Jurkat, Clone E6-1 (cell line): ENCODE data around the gene SMARCAL1.

ENCODE experiments used
- DNase-seq: peaks from one replicate; pipeline ENCODE4 v3.0.0-alpha.2; 2011; ENCODE audit warnings: low read depth, low spot score
- H3K4me3 ChIP-seq: 2 replicates; pipeline ENCODE4 v1.5.1; 2011; ENCODE audit warnings: mild to moderate bottlenecking, low read length, control low read depth, moderate library complexity

Gene SMARCAL1

DNA sequence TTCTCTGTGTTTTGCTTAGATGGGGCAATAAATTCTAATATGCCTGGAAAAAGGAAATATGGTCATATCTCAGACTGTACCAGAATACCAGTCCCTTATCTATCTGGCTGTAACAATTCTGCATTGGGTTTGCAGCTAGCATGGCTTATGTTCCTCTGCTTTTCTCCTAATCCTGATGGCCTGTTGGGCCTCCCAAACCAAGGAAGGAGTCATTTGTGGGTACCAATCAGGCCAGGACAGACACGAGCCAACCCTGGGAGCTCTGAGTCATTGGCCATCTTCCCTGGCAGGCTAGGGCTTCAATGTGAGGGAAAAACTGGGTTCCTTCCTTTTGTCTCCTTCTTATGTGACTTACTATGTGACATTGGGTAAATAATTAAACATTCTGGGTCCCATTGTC lies 12.0 kb downstream of the SMARCAL1 start:
- no peak overlapping the region for H3K4me3 ChIP-seq
- no peak for DNase-seq

DNA sequence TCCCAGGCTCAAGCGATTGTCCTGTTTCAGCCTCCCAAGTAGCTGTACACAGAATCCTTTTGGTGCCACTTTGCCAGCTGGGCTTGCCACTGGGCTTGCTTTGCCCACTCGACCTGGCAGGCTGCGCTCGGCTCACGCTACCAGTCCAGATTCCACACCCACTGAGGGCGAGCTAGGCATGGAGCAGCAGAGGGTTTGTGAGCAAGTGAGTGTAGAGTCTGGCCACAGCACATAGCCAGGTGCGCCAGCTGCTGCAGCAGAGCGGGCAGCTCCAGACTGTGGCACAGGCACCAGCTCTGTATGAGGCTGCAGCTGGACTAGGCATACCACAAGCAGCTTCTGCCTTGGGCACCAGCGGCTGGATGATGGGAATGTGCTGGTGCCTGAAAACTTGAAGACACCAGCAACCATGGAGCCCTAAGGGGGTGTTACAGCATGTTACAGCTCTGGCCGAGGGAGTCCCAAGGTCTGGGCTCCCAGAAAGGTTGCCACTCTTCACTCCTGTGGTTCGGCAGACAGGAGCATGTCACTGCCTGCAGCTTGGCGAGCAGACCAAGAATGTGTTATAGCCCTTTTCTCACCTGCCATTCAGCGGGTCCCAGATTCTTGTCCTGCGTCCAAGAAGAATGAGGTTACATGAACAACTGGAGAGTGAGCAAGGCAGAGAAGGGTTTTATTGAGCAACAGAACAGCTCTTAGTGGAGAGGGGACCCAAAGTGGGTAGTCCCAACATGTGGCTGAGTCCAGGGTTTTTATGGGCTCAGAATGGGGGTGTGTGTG lies 12.9 kb downstream of the SMARCAL1 start:
- no peak for DNase-seq
- no peak overlapping the region for H3K4me3 ChIP-seq

DNA sequence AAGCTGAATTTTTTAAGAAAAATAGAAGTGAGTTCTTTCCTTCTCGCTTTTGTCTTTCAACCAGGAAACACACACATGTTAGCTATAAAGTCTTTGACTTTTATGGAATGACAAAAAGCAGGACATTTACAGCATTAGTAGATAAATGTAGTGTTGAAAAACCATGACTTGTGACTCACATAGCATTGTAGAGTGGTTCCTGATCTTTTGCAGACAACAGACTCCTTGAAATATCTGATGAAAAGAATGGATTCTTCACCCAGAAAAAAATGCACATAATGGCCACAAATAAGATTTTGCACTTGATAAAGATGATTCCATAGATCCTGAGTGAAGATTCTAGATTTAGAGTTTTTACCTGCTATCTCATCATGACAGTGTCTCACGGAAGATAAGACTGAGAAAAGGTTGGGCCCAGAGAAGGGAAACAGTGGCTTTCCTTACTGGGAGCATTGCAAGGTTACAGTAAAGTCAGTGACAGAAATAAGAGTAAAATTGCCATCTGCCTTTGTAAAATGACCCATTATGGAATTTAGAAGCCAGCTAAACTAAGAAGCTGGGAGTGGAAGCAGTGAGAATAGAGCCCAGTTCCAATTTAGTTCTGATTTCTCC lies 14.0 kb downstream of the SMARCAL1 start:
- DNase-seq: no peak
- no peak overlapping the region for H3K4me3 ChIP-seq

GRCh38 chr2:216426938-216427337 lies 14.7 kb downstream of the SMARCAL1 start:
- H3K4me3 ChIP-seq: no peak overlapping the region
- DNase-seq: no peak

GRCh38 chr2:216428618-216429350 lies 16.5 kb downstream of the SMARCAL1 start:
- DNase-seq: peak; percentile 28
- H3K4me3 ChIP-seq: no peak overlapping the region

DNA sequence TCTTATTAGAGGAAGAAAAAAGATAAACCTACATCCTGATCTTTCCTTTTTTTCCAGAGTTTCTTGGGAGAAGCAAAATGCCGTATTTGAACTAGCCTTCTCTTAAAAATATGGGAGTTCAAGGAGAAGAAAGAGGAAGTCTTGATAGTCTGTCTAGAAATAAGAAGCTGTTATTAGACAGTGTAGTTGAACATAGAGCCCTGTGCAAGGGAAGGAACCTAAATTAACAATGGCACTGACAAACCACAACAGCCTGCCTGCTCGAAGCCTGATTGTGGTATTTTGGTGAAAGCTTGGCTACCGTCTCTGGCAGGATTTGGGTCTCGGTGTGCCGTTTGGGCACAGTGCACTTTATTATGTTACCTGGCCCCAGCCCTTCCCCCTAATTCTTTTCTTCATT lies 17.1 kb downstream of the SMARCAL1 start:
- no peak overlapping the region for H3K4me3 ChIP-seq
- DNase-seq: peak; percentile 31

- no peak overlapping the region for H3K4me3 ChIP-seq
- no peak for DNase-seq
These were observed 18.7 kb downstream of the SMARCAL1 start for GRCh38 chr2:216430811-216431530.

- no peak overlapping the region for H3K4me3 ChIP-seq
- DNase-seq: no peak
These were observed 19.2 kb downstream of the SMARCAL1 start for GRCh38 chr2:216431531-216431856.

GRCh38 chr2:216436383-216436782 lies 24.1 kb downstream of the SMARCAL1 start:
- no peak for DNase-seq
- H3K4me3 ChIP-seq: no peak overlapping the region

- DNase-seq: no peak
- no peak overlapping the region for H3K4me3 ChIP-seq
These were observed 29.2 kb downstream of the SMARCAL1 start for GRCh38 chr2:216441308-216442010.

DNA sequence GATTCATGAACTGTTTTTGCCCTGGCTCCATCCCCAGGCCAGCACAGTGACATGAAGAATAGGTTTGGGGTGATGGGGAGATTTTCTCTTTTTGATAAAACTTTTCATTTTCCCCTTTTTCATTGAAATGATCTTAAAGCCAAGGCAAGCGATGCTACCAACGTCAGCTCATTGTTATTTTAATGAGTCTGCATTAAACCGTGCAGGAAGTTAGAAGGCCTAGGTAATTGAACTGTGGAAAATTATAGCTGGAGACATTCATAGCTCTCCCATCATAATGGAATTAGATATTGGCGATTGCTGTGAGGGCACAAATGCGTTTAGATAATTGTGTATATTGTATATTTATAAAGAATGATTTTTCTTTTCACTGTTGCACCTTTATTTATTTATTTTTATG lies 33.2 kb downstream of the SMARCAL1 start:
- H3K4me3 ChIP-seq: no peak overlapping the region
- no peak for DNase-seq

DNA sequence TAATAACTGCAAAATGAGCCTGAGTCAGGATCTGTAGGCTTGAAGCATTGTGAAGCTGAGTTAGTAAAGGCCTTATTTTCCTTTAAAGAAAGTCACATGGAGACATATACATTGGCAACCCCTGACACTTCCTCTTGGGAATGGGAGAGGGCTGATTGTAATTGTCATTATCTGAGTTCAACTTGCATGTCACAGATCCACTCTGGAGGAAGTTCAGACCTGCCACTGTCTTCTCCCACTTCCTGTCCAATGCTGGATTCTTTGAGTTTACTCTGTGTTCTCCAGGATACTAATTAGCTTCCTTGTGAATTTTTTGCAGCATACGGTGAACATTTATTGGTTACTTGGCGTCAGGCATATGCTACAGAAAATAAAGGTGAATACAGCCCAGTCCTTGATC lies 34.1 kb downstream of the SMARCAL1 start:
- no peak overlapping the region for H3K4me3 ChIP-seq
- DNase-seq: no peak

DNA sequence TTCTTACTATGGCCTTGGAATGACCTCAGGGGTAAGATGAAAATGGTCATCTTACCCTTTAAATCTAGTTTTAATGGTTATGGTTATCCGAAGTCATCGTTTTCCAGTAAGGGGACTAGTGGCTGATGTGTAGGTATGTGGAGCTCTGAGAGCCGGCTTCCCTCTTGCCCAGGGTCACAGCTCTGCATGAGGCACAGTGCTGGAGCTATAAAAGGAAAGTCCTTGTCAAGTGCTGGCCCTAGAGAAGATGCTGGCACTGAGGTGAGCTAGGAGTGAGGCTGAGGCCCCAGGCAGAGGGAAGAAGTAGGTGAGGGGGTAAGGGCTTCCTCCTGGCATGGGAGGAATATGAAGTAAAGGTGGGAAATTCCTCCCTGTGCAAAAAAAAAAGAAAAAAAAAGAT lies 35.0 kb downstream of the SMARCAL1 start:
- H3K4me3 ChIP-seq: no peak overlapping the region
- no peak for DNase-seq

- H3K4me3 ChIP-seq: no peak overlapping the region
- no peak for DNase-seq
These were observed 36.5 kb downstream of the SMARCAL1 start for GRCh38 chr2:216448829-216449228.

GRCh38 chr2:216450346-216450745 lies 38.1 kb downstream of the SMARCAL1 start:
- no peak overlapping the region for H3K4me3 ChIP-seq
- no peak for DNase-seq

- no peak overlapping the region for H3K4me3 ChIP-seq
- DNase-seq: no peak
These were observed 38.5 kb downstream of the SMARCAL1 start for GRCh38 chr2:216450784-216451183.

- no peak overlapping the region for H3K4me3 ChIP-seq
- DNase-seq: no peak
These were observed 41.8 kb downstream of the SMARCAL1 start for GRCh38 chr2:216453955-216454614.

DNA sequence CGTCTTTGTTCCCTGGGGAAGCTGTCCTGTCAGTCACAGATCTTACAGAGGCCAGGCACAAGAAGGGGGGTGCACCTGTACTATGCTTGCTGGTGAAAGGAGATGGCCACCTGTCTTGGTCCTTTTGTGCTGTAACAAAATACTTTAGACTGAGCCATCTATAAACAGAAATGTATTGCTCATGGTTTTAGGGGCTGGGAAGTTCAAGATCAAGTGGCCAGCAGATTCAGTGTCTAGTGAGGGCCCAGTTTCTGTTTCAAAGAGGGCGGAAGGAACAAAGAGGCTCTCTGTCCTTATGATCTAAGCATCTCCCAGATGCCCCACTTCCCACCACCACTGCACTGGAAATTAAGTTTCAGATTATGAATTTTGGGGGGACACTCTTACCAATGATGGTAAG lies 50.9 kb downstream of the SMARCAL1 start:
- H3K4me3 ChIP-seq: no peak overlapping the region
- DNase-seq: no peak
